HTR-8/SVneo (cell line): ENCODE results near the gene ALDH9A1.
"Not testable (repeated sequence)": the region's sequence is repeated elsewhere in the genome, so short reads cannot be mapped to it uniquely, and the experiment has no call there.

Experiments
- DNase-seq: peaks from one replicate; pipeline ENCODE4 v3.0.0; 2011; ENCODE audit warnings: low spot score, mixed read lengths; ENCODE audit not compliant: insufficient read length
- FAIRE-seq: peaks from 2 replicates; lab custom pipeline; 2011; peaks lifted over from hg19 to GRCh38; lab: Jason Lieb, UNC

Gene ALDH9A1

GRCh38 chr1:165648919-165649572, 49.3 kb downstream of the ALDH9A1 start:
- DNase-seq = no peak
- FAIRE-seq = no peak

- FAIRE-seq (no peak), DNase-seq (no peak)
Observed at GRCh38 chr1:165647970-165648369, 50.4 kb downstream of the ALDH9A1 start.

- no peak for FAIRE-seq
- no peak for DNase-seq
Observed at GRCh38 chr1:165647517-165647916, 50.8 kb downstream of the ALDH9A1 start.

- DNase-seq = no peak
- no peak for FAIRE-seq
Observed at GRCh38 chr1:165645654-165646366, 52.6 kb downstream of the ALDH9A1 start.

- FAIRE-seq (no peak), DNase-seq (no peak)
Observed at GRCh38 chr1:165644064-165644735, 54.2 kb downstream of the ALDH9A1 start.

GRCh38 chr1:165641231-165641987, 57.0 kb downstream of the ALDH9A1 start:
- no peak for FAIRE-seq
- DNase-seq = no peak

GRCh38 chr1:165639821-165640623, 58.3 kb downstream of the ALDH9A1 start:
- no peak for FAIRE-seq
- no peak for DNase-seq

GRCh38 chr1:165638211-165638610, 60.2 kb downstream of the ALDH9A1 start:
- FAIRE-seq, DNase-seq: not testable (repeated sequence)

- no peak for DNase-seq
- FAIRE-seq = no peak
Observed at GRCh38 chr1:165637427-165637826, 60.9 kb downstream of the ALDH9A1 start.

GRCh38 chr1:165635823-165636222, 62.5 kb downstream of the ALDH9A1 start:
- FAIRE-seq = no peak
- no peak for DNase-seq

GRCh38 chr1:165635329-165635728, 63.0 kb downstream of the ALDH9A1 start:
- DNase-seq (no peak), FAIRE-seq (no peak)

GRCh38 chr1:165634154-165634921, 64.0 kb downstream of the ALDH9A1 start:
- no peak for FAIRE-seq
- DNase-seq = no peak

GRCh38 chr1:165633614-165634013, 64.7 kb downstream of the ALDH9A1 start:
- FAIRE-seq (no peak), DNase-seq (no peak)

- FAIRE-seq (no peak), DNase-seq (no peak)
Observed at GRCh38 chr1:165632491-165632890, 65.9 kb downstream of the ALDH9A1 start.

- no peak for FAIRE-seq
- DNase-seq = no peak
Observed at GRCh38 chr1:165632152-165632469, 66.3 kb downstream of the ALDH9A1 start.

GRCh38 chr1:165631342-165632151, 66.8 kb downstream of the ALDH9A1 start:
- DNase-seq = peak; percentile 68
- FAIRE-seq = no peak

GRCh38 chr1:165630629-165631341, 67.6 kb downstream of the ALDH9A1 start, which contains the start of gene MGST3:
Gene MGST3 (plus strand): TSS chr1:165631234. CDS start chr1:165649848, 18,614 bp downstream.
- peak; percentile 89 for FAIRE-seq

More at GRCh38 chr1:165630629-165631341, 67.6 kb downstream of the ALDH9A1 start, which contains the start of gene MGST3:
- DNase-seq = peak; percentile 94
